ENCODE data around the gene NKX1-1.
"Not testable (repeated sequence)": the region's sequence is repeated elsewhere in the genome, so short reads cannot be mapped to it uniquely, and the experiment has no call there.

The NKX1-1 gene

GRCh38 chr4:1374706-1375045, 31.6 kb downstream of the NKX1-1 start:
- Histone ChIP-seq H3K9me3 (ENCODE audit: control insufficient read depth, low read length) (no peaks in the 10 kb centered on the region), H3K4me1 (ENCODE audit: control insufficient read depth, insufficient read depth, low read depth, low read length) (no peaks in the 10 kb centered on the region), H2AK5ac (ENCODE audit: low read length, severe bottlenecking) (no peak overlapping the region), H2BK15ac (ENCODE audit: low read depth, poor library complexity, severe bottlenecking) (no peak overlapping the region), H4K8ac (ENCODE audit: low read length) (no peak overlapping the region), H3K18ac (ENCODE audit: low read depth in 1 of 2, low read length in 2 of 2) (no peak overlapping the region), H3K9ac (ENCODE audit: low read length) (no peak overlapping the region), H4K91ac (ENCODE audit: low read length) (no peak overlapping the region), H3K27me3 (ENCODE audit: control insufficient read depth in 1 of 2, insufficient read depth in 1 of 2, low read length in 2 of 2) (no peaks in the 10 kb centered on the region), H3K23ac (ENCODE audit: low read length in 2 of 2) (no peak overlapping the region), H3K4me3 (ENCODE audit: insufficient read depth in 1 of 2, low read depth in 1 of 2, low read length in 2 of 2) (no peak overlapping the region), H3K27ac (ENCODE audit: low read length, poor library complexity, severe bottlenecking) (no peak overlapping the region), H2BK12ac (ENCODE audit: low read length in 2 of 2) (no peak overlapping the region), H2BK5ac (ENCODE audit: low read depth, low read length, poor library complexity, severe bottlenecking) (no peak overlapping the region), H2BK120ac (ENCODE audit: low read depth, low read length) (no peak overlapping the region), H3K14ac (ENCODE audit: low read length in 2 of 2) (no peak overlapping the region), H3K36me3 (ENCODE audit: control insufficient read depth in 1 of 2, insufficient read depth in 2 of 2, low read depth in 1 of 2, low read length in 2 of 2) (peaks cover 25 to 75% of the 10 kb centered on the region in 2 experiments), H2AFZ (ENCODE audit: low read depth, low read length) (no peak overlapping the region), H3K4me2 (ENCODE audit: low read length, poor library complexity, severe bottlenecking) (no peak overlapping the region), H3K79me1 (replicated peaks; ENCODE audit: low read length, poor library complexity, severe bottlenecking) (peaks cover 2% of the 10 kb centered on the region), H3K4ac (ENCODE audit: low read depth in 1 of 2, low read length in 2 of 2) (no peak overlapping the region)
- DNase-seq, result no peak
- whole genome bisulfite sequencing, result 98% methylated on average over 14 of the region's 14 CpGs

DNA sequence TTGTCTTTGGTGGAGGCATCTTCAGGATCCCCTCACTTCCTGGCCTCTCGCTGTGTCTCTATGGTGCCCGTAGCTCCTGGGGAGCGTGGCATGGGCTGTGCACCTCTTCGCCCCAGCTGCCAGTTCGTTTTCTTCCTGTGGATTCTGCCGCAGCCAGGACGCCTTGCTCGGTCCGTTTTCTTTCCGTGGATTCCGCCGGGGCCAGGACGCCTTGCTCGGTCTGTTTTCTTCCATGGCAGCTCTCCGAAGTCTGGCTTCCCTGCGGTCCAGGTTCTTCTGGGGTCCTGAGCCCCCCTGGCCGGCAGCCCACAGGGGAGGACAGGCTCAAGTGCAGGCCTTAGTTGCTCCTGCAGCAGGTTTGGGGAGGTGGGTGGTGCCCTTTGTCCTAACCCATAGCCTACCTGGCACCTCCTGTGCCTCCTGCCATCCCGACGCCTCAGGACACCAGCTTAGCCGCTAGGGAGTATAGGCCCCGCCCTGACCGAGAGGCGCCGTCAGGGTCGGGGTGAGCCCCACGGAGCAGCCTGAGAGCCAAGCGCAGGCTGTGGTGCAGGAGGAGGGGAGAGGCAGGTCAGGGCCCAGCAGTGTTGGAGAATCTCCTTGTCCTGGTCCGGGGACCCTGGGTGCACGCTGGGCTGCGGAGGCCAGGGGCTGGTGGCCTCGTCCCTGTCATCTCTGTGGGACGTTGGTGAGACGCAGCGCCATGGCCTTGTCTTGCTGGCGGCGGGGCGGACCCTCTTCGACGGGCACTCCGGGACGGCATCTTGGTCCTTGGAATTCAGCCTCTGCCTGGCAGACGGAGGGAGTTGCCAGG, 32.1 kb downstream of the NKX1-1 start:
- 95% methylated on average over 42 of the region's 42 CpGs for WGBS
- Histone ChIP-seq H3K23ac (ENCODE audit: low read length in 2 of 2) (no peak overlapping the region), H4K91ac (ENCODE audit: low read length) (no peak overlapping the region), H3K4me2 (ENCODE audit: low read length, poor library complexity, severe bottlenecking) (no peak overlapping the region), H2AK5ac (ENCODE audit: low read length, severe bottlenecking) (no peak overlapping the region), H2BK15ac (ENCODE audit: low read depth, poor library complexity, severe bottlenecking) (no peak overlapping the region), H3K27ac (ENCODE audit: low read length, poor library complexity, severe bottlenecking) (no peak overlapping the region), H2BK120ac (ENCODE audit: low read depth, low read length) (no peak overlapping the region), H3K4ac (ENCODE audit: low read depth in 1 of 2, low read length in 2 of 2) (no peak overlapping the region), H3K36me3 (ENCODE audit: control insufficient read depth in 1 of 2, insufficient read depth in 2 of 2, low read depth in 1 of 2, low read length in 2 of 2) (peaks cover 25 to 77% of the 10 kb centered on the region in 2 experiments), H4K8ac (ENCODE audit: low read length) (no peak overlapping the region), H3K79me1 (replicated peaks; ENCODE audit: low read length, poor library complexity, severe bottlenecking) (peaks cover 2% of the 10 kb centered on the region), H3K9me3 (ENCODE audit: control insufficient read depth, low read length) (no peaks in the 10 kb centered on the region), H3K27me3 (ENCODE audit: control insufficient read depth in 1 of 2, insufficient read depth in 1 of 2, low read length in 2 of 2) (no peaks in the 10 kb centered on the region), H3K4me1 (ENCODE audit: control insufficient read depth, insufficient read depth, low read depth, low read length) (no peaks in the 10 kb centered on the region), H2BK5ac (ENCODE audit: low read depth, low read length, poor library complexity, severe bottlenecking) (no peak overlapping the region), H3K18ac (ENCODE audit: low read depth in 1 of 2, low read length in 2 of 2) (no peak overlapping the region), H3K9ac (ENCODE audit: low read length) (no peak overlapping the region), H2BK12ac (ENCODE audit: low read length in 2 of 2) (no peak overlapping the region), H3K4me3 (ENCODE audit: insufficient read depth in 1 of 2, low read depth in 1 of 2, low read length in 2 of 2) (no peak overlapping the region), H2AFZ (ENCODE audit: low read depth, low read length) (no peak overlapping the region), H3K14ac (ENCODE audit: low read length in 2 of 2) (no peak overlapping the region)
- no peak for DNase-seq

DNA sequence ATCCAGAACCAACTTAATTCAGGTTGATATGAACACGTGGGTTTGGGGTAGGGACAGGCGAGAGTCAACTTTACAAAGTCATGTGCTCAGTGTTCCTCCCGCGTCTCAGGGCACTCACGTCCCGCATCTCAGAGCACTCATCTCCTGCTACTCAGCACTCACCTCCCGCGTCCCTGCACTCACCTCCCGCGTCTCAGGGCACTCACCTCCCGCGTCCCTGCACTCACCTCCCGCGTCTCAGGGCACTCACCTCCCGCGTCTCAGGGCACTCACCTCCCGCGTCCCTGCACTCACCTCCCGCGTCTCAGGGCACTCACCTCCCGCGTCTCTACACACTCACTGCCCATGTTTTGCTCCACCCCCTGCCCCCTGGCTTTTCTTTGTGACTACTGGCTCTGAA, 33.7 kb downstream of the NKX1-1 start:
- H3K27ac ChIP-seq (ENCODE audit: low read length, poor library complexity, severe bottlenecking); H2BK12ac ChIP-seq (ENCODE audit: low read length in 2 of 2); H2BK15ac ChIP-seq (ENCODE audit: low read depth, poor library complexity, severe bottlenecking); H3K14ac ChIP-seq (ENCODE audit: low read length in 2 of 2); H4K8ac ChIP-seq (ENCODE audit: low read length); H3K9me3 ChIP-seq (ENCODE audit: control insufficient read depth, low read length); H2AK5ac ChIP-seq (ENCODE audit: low read length, severe bottlenecking); H4K91ac ChIP-seq (ENCODE audit: low read length); H3K4ac ChIP-seq (ENCODE audit: low read depth in 1 of 2, low read length in 2 of 2); H3K9ac ChIP-seq (ENCODE audit: low read length); H3K79me1 ChIP-seq (replicated peaks; ENCODE audit: low read length, poor library complexity, severe bottlenecking); H2BK120ac ChIP-seq (ENCODE audit: low read depth, low read length); H3K4me1 ChIP-seq (ENCODE audit: control insufficient read depth, insufficient read depth, low read depth, low read length); H3K23ac ChIP-seq (ENCODE audit: low read length in 2 of 2); H3K4me2 ChIP-seq (ENCODE audit: low read length, poor library complexity, severe bottlenecking); H3K4me3 ChIP-seq (ENCODE audit: insufficient read depth in 1 of 2, low read depth in 1 of 2, low read length in 2 of 2); H2AFZ ChIP-seq (ENCODE audit: low read depth, low read length); H3K27me3 ChIP-seq (ENCODE audit: control insufficient read depth in 1 of 2, insufficient read depth in 1 of 2, low read length in 2 of 2); H3K18ac ChIP-seq (ENCODE audit: low read depth in 1 of 2, low read length in 2 of 2); DNase-seq; H2BK5ac ChIP-seq (ENCODE audit: low read depth, low read length, poor library complexity, severe bottlenecking): not testable (repeated sequence)
- 90% methylated on average over 22 of the region's 22 CpGs for WGBS
- peaks cover 31 to 83% of the 10 kb centered on the region in 2 experiments for H3K36me3 ChIP-seq (ENCODE audit: control insufficient read depth in 1 of 2, insufficient read depth in 2 of 2, low read depth in 1 of 2, low read length in 2 of 2)

- H4K8ac ChIP-seq (ENCODE audit: low read length), result no peak overlapping the region
- no peak overlapping the region for H3K23ac ChIP-seq (ENCODE audit: low read length in 2 of 2)
- H3K18ac ChIP-seq (ENCODE audit: low read depth in 1 of 2, low read length in 2 of 2), result no peak overlapping the region
- no peaks in the 10 kb centered on the region for H3K9me3 ChIP-seq (ENCODE audit: control insufficient read depth, low read length)
- no peak overlapping the region for H3K27ac ChIP-seq (ENCODE audit: low read length, poor library complexity, severe bottlenecking)
- no peak overlapping the region for H2BK5ac ChIP-seq (ENCODE audit: low read depth, low read length, poor library complexity, severe bottlenecking)
- WGBS, result 98% methylated on average over 28 of the region's 28 CpGs
- no peak overlapping the region for H2AFZ ChIP-seq (ENCODE audit: low read depth, low read length)
- H3K79me1 ChIP-seq (replicated peaks; ENCODE audit: low read length, poor library complexity, severe bottlenecking), result peaks cover 2% of the 10 kb centered on the region
- H3K4me3 ChIP-seq (ENCODE audit: insufficient read depth in 1 of 2, low read depth in 1 of 2, low read length in 2 of 2), result no peak overlapping the region
- H3K14ac ChIP-seq (ENCODE audit: low read length in 2 of 2), result no peak overlapping the region
- H3K36me3 ChIP-seq (ENCODE audit: control insufficient read depth in 1 of 2, insufficient read depth in 2 of 2, low read depth in 1 of 2, low read length in 2 of 2), result peaks cover 38 to 82% of the 10 kb centered on the region in 2 experiments
- H2AK5ac ChIP-seq (ENCODE audit: low read length, severe bottlenecking), result no peak overlapping the region
- no peaks in the 10 kb centered on the region for H3K27me3 ChIP-seq (ENCODE audit: control insufficient read depth in 1 of 2, insufficient read depth in 1 of 2, low read length in 2 of 2)
- no peak overlapping the region for H2BK15ac ChIP-seq (ENCODE audit: low read depth, poor library complexity, severe bottlenecking)
- no peak overlapping the region for H3K4ac ChIP-seq (ENCODE audit: low read depth in 1 of 2, low read length in 2 of 2)
- H2BK12ac ChIP-seq (ENCODE audit: low read length in 2 of 2), result no peak overlapping the region
- no peaks in the 10 kb centered on the region for H3K4me1 ChIP-seq (ENCODE audit: control insufficient read depth, insufficient read depth, low read depth, low read length)
- H2BK120ac ChIP-seq (ENCODE audit: low read depth, low read length), result no peak overlapping the region
- DNase-seq, result no peak
- no peak overlapping the region for H3K9ac ChIP-seq (ENCODE audit: low read length)
- H4K91ac ChIP-seq (ENCODE audit: low read length), result no peak overlapping the region
- no peak overlapping the region for H3K4me2 ChIP-seq (ENCODE audit: low read length, poor library complexity, severe bottlenecking)
These were observed 34.8 kb downstream of the NKX1-1 start for GRCh38 chr4:1371176-1372165.

Data from mesenchymal stem cell (in vitro differentiated cells and primary cell).